ENCODE measurements around the gene MYO18B. TPM values are rescaled to one million over a fixed set of nuclear protein-coding genes. Genes with fewer than 3 reads are reported as not detected.

MYO18B gene
- total RNA-seq, 1 experiment from 2014 or later: 0.05 TPM

GRCh38 chr22:25742918-25743708, 1.1 kb downstream of the MYO18B start:
- Histone ChIP-seq H3K27me3 (ENCODE audit: insufficient read depth, low read length) (no peaks in the 10 kb centered on the region), H3K4me3 (replicated peaks in 1 of 2; ENCODE audit: low read depth in 1 of 2, low read length in 2 of 2) (no peak overlapping the region), H3K27ac (ENCODE audit: low read depth, low read length) (no peak overlapping the region), H3K36me3 (ENCODE audit: control insufficient read depth in 1 of 2, insufficient read depth in 2 of 2, low read length in 2 of 2) (no peaks in the 10 kb centered on the region), H3K4me1 (ENCODE audit: control insufficient read depth in 1 of 2, insufficient read depth in 2 of 2, low read length in 2 of 2) (peaks cover 12 to 24% of the 10 kb centered on the region in 2 experiments), H2AFZ (ENCODE audit: low read depth, low read length, poor library complexity, severe bottlenecking) (no peak overlapping the region), H3K79me2 (ENCODE audit: insufficient read depth, low read length) (no peaks in the 10 kb centered on the region), H3K4me2 (ENCODE audit: low read length) (no peak overlapping the region), H3K9me3 (ENCODE audit: control insufficient read depth in 1 of 2, insufficient read depth in 1 of 2, low read depth in 1 of 2, low read length in 2 of 2) (no peaks in the 10 kb centered on the region), H4K20me1 (ENCODE audit: insufficient read depth) (no peaks in the 10 kb centered on the region), H3K9me2 (ENCODE audit: insufficient read depth) (no peaks in the 10 kb centered on the region), H3K9ac (ENCODE audit: low read length) (no peak overlapping the region)
- ChIA-PET CTCF (no interaction called here), RAD21 (ENCODE audit: low non-redundant PET in 1 of 2, low total read pairs in 2 of 2, uncharacterized antibody in 2 of 2, unreplicated experiment in 2 of 2) (no interaction called here), POLR2A (no interaction called here)
- no TSS peak for BruUV-seq (replicated peaks)
- TF ChIP-seq ELF1 (IDR thresholded peaks at IDR 0.05; ENCODE audit: borderline replicate concordance, low read depth) (no peak), EZH2 (IDR thresholded peaks at IDR 0.05) (no peak), POLR2A (IDR thresholded peaks at IDR 0.05; ENCODE audit: borderline replicate concordance, extremely low read depth, insufficient read depth, insufficient read length) (no peak)
- ATAC-seq: no peak
- intact Hi-C loops (cut with micrococcal nuclease): no loop called here
- DNase-seq (ENCODE audit: low read depth, low spot score): no peak

GRCh38 chr22:25744694-25745093, 2.7 kb downstream of the MYO18B start:
- ChIA-PET POLR2A (no interaction called here), CTCF (no interaction called here), RAD21 (ENCODE audit: low non-redundant PET in 1 of 2, low total read pairs in 2 of 2, uncharacterized antibody in 2 of 2, unreplicated experiment in 2 of 2) (no interaction called here)
- no peaks in the 10 kb centered on the region for H3K27me3 ChIP-seq (ENCODE audit: insufficient read depth, low read length)
- H3K79me2 ChIP-seq (ENCODE audit: insufficient read depth, low read length): no peaks in the 10 kb centered on the region
- H3K4me3 ChIP-seq (replicated peaks in 1 of 2; ENCODE audit: low read depth in 1 of 2, low read length in 2 of 2): no peak overlapping the region
- ATAC-seq: no peak
- peaks cover 12 to 24% of the 10 kb centered on the region in 2 experiments for H3K4me1 ChIP-seq (ENCODE audit: control insufficient read depth in 1 of 2, insufficient read depth in 2 of 2, low read length in 2 of 2)
- no peak for DNase-seq (ENCODE audit: low read depth, low spot score)
- no peaks in the 10 kb centered on the region for H4K20me1 ChIP-seq (ENCODE audit: insufficient read depth)
- no peaks in the 10 kb centered on the region for H3K9me2 ChIP-seq (ENCODE audit: insufficient read depth)
- H3K27ac ChIP-seq (ENCODE audit: low read depth, low read length): no peak overlapping the region
- BruUV-seq (replicated peaks): no TSS peak
- no peak overlapping the region for H3K9ac ChIP-seq (ENCODE audit: low read length)
- no peaks in the 10 kb centered on the region for H3K9me3 ChIP-seq (ENCODE audit: control insufficient read depth in 1 of 2, insufficient read depth in 1 of 2, low read depth in 1 of 2, low read length in 2 of 2)
- no peaks in the 10 kb centered on the region for H3K36me3 ChIP-seq (ENCODE audit: control insufficient read depth in 1 of 2, insufficient read depth in 2 of 2, low read length in 2 of 2)
- H3K4me2 ChIP-seq (ENCODE audit: low read length): no peak overlapping the region
- intact Hi-C loops (cut with micrococcal nuclease): no loop called here
- no peak overlapping the region for H2AFZ ChIP-seq (ENCODE audit: low read depth, low read length, poor library complexity, severe bottlenecking)
- TF ChIP-seq JUND (IDR thresholded peaks at IDR 0.05) (no peak), SIN3A (IDR thresholded peaks at IDR 0.05; ENCODE audit: low read depth) (no peak), CTCF (IDR thresholded peaks at IDR 0.05 in 2 of 3, conservative IDR thresholded peaks at IDR 0.05 in 1 of 3; ENCODE audit: borderline replicate concordance in 1 of 3, insufficient read depth in 1 of 3, low read depth in 2 of 3, low read length in 2 of 3) (no peak), CEBPB (IDR thresholded peaks at IDR 0.05; ENCODE audit: low read depth) (no peak), YY1 (IDR thresholded peaks at IDR 0.05; ENCODE audit: extremely low read depth, insufficient replicate concordance, low read depth, low read length) (no peak), ZFX (IDR thresholded peaks at IDR 0.05) (no peak), POLR2AphosphoS5 (IDR thresholded peaks at IDR 0.05; ENCODE audit: low read depth, low read length) (no peak), MAX (IDR thresholded peaks at IDR 0.05) (no peak), ELF1 (IDR thresholded peaks at IDR 0.05; ENCODE audit: borderline replicate concordance, low read depth) (no peak), ZBTB33 (IDR thresholded peaks at IDR 0.05; ENCODE audit: extremely low read depth, insufficient replicate concordance, low read length) (no peak), ATF3 (IDR thresholded peaks at IDR 0.05) (no peak), POLR2A (IDR thresholded peaks at IDR 0.05; ENCODE audit: borderline replicate concordance, extremely low read depth, insufficient read depth, insufficient read length) (no peak), EZH2 (IDR thresholded peaks at IDR 0.05) (no peak), EGR1 (IDR thresholded peaks at IDR 0.05; ENCODE audit: low read depth) (no peak), ZNF274 (IDR thresholded peaks at IDR 0.05; ENCODE audit: low read depth, low read length) (no peak), EZH2phosphoT487 (IDR thresholded peaks at IDR 0.05; ENCODE audit: borderline replicate concordance) (no peak)
